Kidney (tissue), 14 donors: ENCODE measurements around the gene AFTPH. TPM values are rescaled to one million over a fixed set of nuclear protein-coding genes. Genes with fewer than 3 reads are reported as not detected.
"Not testable (repeated sequence)": the region's sequence is repeated elsewhere in the genome, so short reads cannot be mapped to it uniquely, and the experiment has no call there.

Experiments used
- DNase-seq, 5 donors: peaks; one replicate each; pipeline ENCODE4 v3.0.0-alpha.2; 2013 to 2020
- FAIRE-seq: peaks from 2 replicates; lab custom pipeline; 2012; peaks lifted over from hg19 to GRCh38; lab: Jason Lieb, UNC
- H3K27ac ChIP-seq, 2 donors: one replicate each; pipeline ENCODE4 v1.7.0; 2013; ENCODE audit warnings: low read depth in 2 of 2, low read length in 2 of 2, inconsistent platforms in 1 of 2
- H3K27me3 ChIP-seq: one replicate; pipeline ENCODE4 v1.7.1; 2013; ENCODE audit warnings: low read length, inconsistent platforms; ENCODE audit not compliant: control insufficient read depth, insufficient read depth
- H3K36me3 ChIP-seq, 3 donors: one replicate each; pipeline versions ENCODE4 v1.7.0 to v1.7.1; 2013; ENCODE audit warnings: low read length in 3 of 3, control low read depth in 1 of 3, inconsistent platforms in 1 of 3; ENCODE audit not compliant: insufficient read depth in 3 of 3, control insufficient read depth in 2 of 3
- H3K4me1 ChIP-seq, 3 donors: one replicate each; pipeline versions ENCODE4 v1.7.0 to v1.7.1; 2013; ENCODE audit warnings: low read length in 3 of 3, inconsistent platforms in 1 of 3, low read depth in 1 of 3; ENCODE audit not compliant: control insufficient read depth in 2 of 3, insufficient read depth in 2 of 3
- H3K4me3 ChIP-seq, 3 donors: one replicate each; pipeline versions ENCODE4 v1.7.0 to v1.8.1; 2013; ENCODE audit warnings: low read length in 3 of 3, control low read depth in 1 of 3, inconsistent platforms in 1 of 3
- H3K9ac ChIP-seq, 3 donors: one replicate each; pipeline versions ENCODE4 v1.7.0 to v1.7.1; 2013; ENCODE audit warnings: low read length in 3 of 3, control low read depth in 1 of 3, inconsistent platforms in 1 of 3
- H3K9me3 ChIP-seq, 3 donors: one replicate each; pipeline versions ENCODE4 v1.7.0 to v1.7.1; 2013; ENCODE audit warnings: low read length in 3 of 3, control low read depth in 1 of 3, inconsistent platforms in 1 of 3; ENCODE audit not compliant: control insufficient read depth in 2 of 3, insufficient read depth in 1 of 3
- intact Hi-C: fragments of 100-400 bp; cut with DNase I; formaldehyde crosslinking; loops from one replicate; pipeline ENCODE4 v1.11.1; 2022
- polyA plus RNA-seq: library from polyadenylated mRNA; stranded (reverse); fragments of 350-450 nt; fragmentation: Illumina TruSeq; extraction: RNeasy Lipid Tissue Mini Kit (QIAGEN cat#74804); gene quantifications from one replicate; pipeline ENCODE4 v1.2.3, GENCODE V29; 2014; ENCODE audit warnings: low read depth, low replicate concordance; ENCODE audit not compliant: insufficient read depth
- total RNA-seq: library from RNA; stranded (reverse); fragmentation: NEBNext Ultra II Directional; extraction: Animal tissue kit (Norgen Biotek cat#: 25700); gene quantifications from one replicate; pipeline ENCODE4 v1.2.1, GENCODE V29; 2021
- TF ChIP-seq, protein P1 (sequence below): IDR thresholded peaks from 3 replicates; pipeline ENCODE4 v1.5.1; 2012; ENCODE audit warnings: mild to moderate bottlenecking, moderate library complexity, borderline replicate concordance; ENCODE audit not compliant: insufficient read depth; ENCODE audit errors: extremely low read depth
- donor health status: control.
- donor health status: control.
- donor health status: control.
- donor health status: control.
- donor health status: control.
- donor health status: DM: yes; HTN: yes; CAD: no.
- donor health status: Normal renal cell carcinoma (clear cell type).

Gene AFTPH
- total and polyA plus RNA-seq, 2 donors from 2014 or later, result 41.2 to 44.6 TPM

GRCh38 chr2:64524604-64525316, 632 bp downstream of the AFTPH start:
- Histone ChIP-seq H3K9ac (peak overlapping the region; percentile 63 to 94 (median 67)), H3K9me3 (no peaks in the 10 kb centered on the region), H3K4me3 (peak overlapping the region; percentile 76 to 97 (median 97)), H3K27me3 (no peaks in the 10 kb centered on the region), H3K4me1 (peaks cover 0 to 2% (median 0%) of the 10 kb centered on the region in 3 donors), H3K36me3 (no peaks in the 10 kb centered on the region), H3K27ac (peak overlapping the region; percentile 96)
- DNase-seq (peak in 4 of 5 donors; percentile 23 to 72 (median 64)), FAIRE-seq (no peak)
- TF ChIP-seq, protein P1, sequence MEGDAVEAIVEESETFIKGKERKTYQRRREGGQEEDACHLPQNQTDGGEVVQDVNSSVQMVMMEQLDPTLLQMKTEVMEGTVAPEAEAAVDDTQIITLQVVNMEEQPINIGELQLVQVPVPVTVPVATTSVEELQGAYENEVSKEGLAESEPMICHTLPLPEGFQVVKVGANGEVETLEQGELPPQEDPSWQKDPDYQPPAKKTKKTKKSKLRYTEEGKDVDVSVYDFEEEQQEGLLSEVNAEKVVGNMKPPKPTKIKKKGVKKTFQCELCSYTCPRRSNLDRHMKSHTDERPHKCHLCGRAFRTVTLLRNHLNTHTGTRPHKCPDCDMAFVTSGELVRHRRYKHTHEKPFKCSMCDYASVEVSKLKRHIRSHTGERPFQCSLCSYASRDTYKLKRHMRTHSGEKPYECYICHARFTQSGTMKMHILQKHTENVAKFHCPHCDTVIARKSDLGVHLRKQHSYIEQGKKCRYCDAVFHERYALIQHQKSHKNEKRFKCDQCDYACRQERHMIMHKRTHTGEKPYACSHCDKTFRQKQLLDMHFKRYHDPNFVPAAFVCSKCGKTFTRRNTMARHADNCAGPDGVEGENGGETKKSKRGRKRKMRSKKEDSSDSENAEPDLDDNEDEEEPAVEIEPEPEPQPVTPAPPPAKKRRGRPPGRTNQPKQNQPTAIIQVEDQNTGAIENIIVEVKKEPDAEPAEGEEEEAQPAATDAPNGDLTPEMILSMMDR, result no peak
- intact Hi-C loops, result no loop called here

- no peaks in the 10 kb centered on the region for H3K9me3 ChIP-seq
- peak overlapping the region; percentile 44 to 94 (median 63) for H3K9ac ChIP-seq
- H3K36me3 ChIP-seq, result no peaks in the 10 kb centered on the region
- DNase-seq (no peak), FAIRE-seq (no peak)
- H3K4me3 ChIP-seq, result peak overlapping the region; percentile 76 to 97 (median 97)
- H3K27me3 ChIP-seq, result no peaks in the 10 kb centered on the region
- peak overlapping the region; percentile 96 for H3K27ac ChIP-seq
- intact Hi-C loops, result no loop called here
- TF ChIP-seq, protein P1, result no peak
- peaks cover 0 to 2% (median 0%) of the 10 kb centered on the region in 3 donors for H3K4me1 ChIP-seq
These were observed 1.1 kb downstream of the AFTPH start for GRCh38 chr2:64525317-64525613.

- TF ChIP-seq, protein P1, result no peak
- H3K4me3 ChIP-seq, result peak overlapping the region in 2 of 3 donors; percentile 97
- no peak for FAIRE-seq
- no peaks in the 10 kb centered on the region for H3K36me3 ChIP-seq
- H3K9me3 ChIP-seq, result no peaks in the 10 kb centered on the region
- intact Hi-C loops, result no loop called here
- DNase-seq, result no peak
- no peak overlapping the region for H3K27ac ChIP-seq
- H3K9ac ChIP-seq, result peak overlapping the region in 1 of 3 donors; percentile 63
- H3K4me1 ChIP-seq, result peaks cover 0 to 2% (median 0%) of the 10 kb centered on the region in 3 donors
- no peaks in the 10 kb centered on the region for H3K27me3 ChIP-seq
These were observed 1.9 kb downstream of the AFTPH start for GRCh38 chr2:64526034-64526433.

- H3K9me3 ChIP-seq, H3K27ac ChIP-seq, FAIRE-seq, intact Hi-C loops, DNase-seq, H3K27me3 ChIP-seq, H3K4me1 ChIP-seq, H3K4me3 ChIP-seq, H3K36me3 ChIP-seq, H3K9ac ChIP-seq: not testable (repeated sequence)
These were observed 6.8 kb downstream of the AFTPH start for GRCh38 chr2:64530946-64531345.
